Measurements from ENCODE around the gene UBE2E2. TPM values are rescaled to one million over a fixed set of nuclear protein-coding genes. Genes with fewer than 3 reads are reported as not detected.

Gene UBE2E2
- total RNA-seq, 2 donors from 2014 or later, result 23.2 to 34.5 TPM

- TF ChIP-seq CTCF (conservative IDR thresholded peaks at IDR 0.05), result no peak
- Histone ChIP-seq H3K4me1 (ENCODE audit: control insufficient read depth, insufficient read depth, low read length) (no peaks in the 10 kb centered on the region), H3K27ac (ENCODE audit: low read depth, low read length) (no peak overlapping the region), H3K27me3 (ENCODE audit: control insufficient read depth, insufficient read depth, low read length, poor library complexity, severe bottlenecking) (no peaks in the 10 kb centered on the region), H3K4me3 (ENCODE audit: low read length) (no peak overlapping the region), H3K9me3 (ENCODE audit: control insufficient read depth, low read length) (peaks cover 8% of the 10 kb centered on the region), H3K9ac (ENCODE audit: extremely low read depth, low read length, poor library complexity, severe bottlenecking) (no peak overlapping the region), H3K36me3 (ENCODE audit: control insufficient read depth, insufficient read depth, low read length) (peaks cover 6% of the 10 kb centered on the region)
- WGBS, 2 experiments (ENCODE audit: insufficient coverage in 1 of 2, insufficient read length in 1 of 2), result 82 to 89% methylated on average over 8 to 11 of the region's 11 CpGs
- Mint-ChIP-seq H3K27me3 (ENCODE audit: insufficient read depth) (no peaks in the 10 kb centered on the region), H3K27ac (no peak overlapping the region), H3K4me3 (no peak overlapping the region), H3K36me3 (ENCODE audit: low read depth) (peaks cover 7% of the 10 kb centered on the region), H3K4me1 (no peaks in the 10 kb centered on the region), H3K9me3 (peaks cover 8% of the 10 kb centered on the region)
- no peak for DNase-seq
Measured at GRCh38 chr3:23601091-23601822, 398.1 kb downstream of the UBE2E2 start.

GRCh38 chr3:23602971-23603370 is 399.8 kb downstream of the UBE2E2 start:
- H3K27ac Mint-ChIP-seq, result no peak overlapping the region
- no peak overlapping the region for H3K4me3 Mint-ChIP-seq
- H3K27ac ChIP-seq (ENCODE audit: low read depth, low read length), result no peak overlapping the region
- no peaks in the 10 kb centered on the region for H3K27me3 Mint-ChIP-seq (ENCODE audit: insufficient read depth)
- H3K4me1 Mint-ChIP-seq, result peaks cover 6% of the 10 kb centered on the region
- no peak overlapping the region for H3K4me3 ChIP-seq (ENCODE audit: low read length)
- no peak for TF ChIP-seq CTCF (conservative IDR thresholded peaks at IDR 0.05)
- DNase-seq, result peak; percentile 60
- H3K9me3 Mint-ChIP-seq, result no peaks in the 10 kb centered on the region
- no peaks in the 10 kb centered on the region for H3K9me3 ChIP-seq (ENCODE audit: control insufficient read depth, low read length)
- no peak overlapping the region for H3K9ac ChIP-seq (ENCODE audit: extremely low read depth, low read length, poor library complexity, severe bottlenecking)
- H3K4me1 ChIP-seq (ENCODE audit: control insufficient read depth, insufficient read depth, low read length), result no peaks in the 10 kb centered on the region
- WGBS, 2 experiments (ENCODE audit: insufficient coverage in 1 of 2, insufficient read length in 1 of 2), result 76 to 84% methylated on average over 7 to 9 of the region's 9 CpGs
- no peaks in the 10 kb centered on the region for H3K27me3 ChIP-seq (ENCODE audit: control insufficient read depth, insufficient read depth, low read length, poor library complexity, severe bottlenecking)
- no peaks in the 10 kb centered on the region for H3K36me3 Mint-ChIP-seq (ENCODE audit: low read depth)
- H3K36me3 ChIP-seq (ENCODE audit: control insufficient read depth, insufficient read depth, low read length), result no peaks in the 10 kb centered on the region

GRCh38 chr3:23607184-23607847 is 404.2 kb downstream of the UBE2E2 start:
- WGBS, 2 experiments (ENCODE audit: insufficient coverage in 1 of 2, insufficient read length in 1 of 2), result 91 to 100% methylated on average over 2 to 8 of the region's 8 CpGs
- no peak overlapping the region for H3K27ac ChIP-seq (ENCODE audit: low read depth, low read length)
- H3K4me1 Mint-ChIP-seq, result peaks cover 19% of the 10 kb centered on the region
- peaks cover 3% of the 10 kb centered on the region for H3K4me1 ChIP-seq (ENCODE audit: control insufficient read depth, insufficient read depth, low read length)
- no peaks in the 10 kb centered on the region for H3K36me3 ChIP-seq (ENCODE audit: control insufficient read depth, insufficient read depth, low read length)
- no peak for TF ChIP-seq CTCF (conservative IDR thresholded peaks at IDR 0.05)
- H3K9ac ChIP-seq (ENCODE audit: extremely low read depth, low read length, poor library complexity, severe bottlenecking), result no peak overlapping the region
- no peak for DNase-seq
- H3K9me3 ChIP-seq (ENCODE audit: control insufficient read depth, low read length), result no peaks in the 10 kb centered on the region
- no peak overlapping the region for H3K4me3 ChIP-seq (ENCODE audit: low read length)
- H3K27ac Mint-ChIP-seq, result no peak overlapping the region
- no peaks in the 10 kb centered on the region for H3K36me3 Mint-ChIP-seq (ENCODE audit: low read depth)
- H3K27me3 ChIP-seq (ENCODE audit: control insufficient read depth, insufficient read depth, low read length, poor library complexity, severe bottlenecking), result no peaks in the 10 kb centered on the region
- H3K4me3 Mint-ChIP-seq, result no peak overlapping the region
- no peaks in the 10 kb centered on the region for H3K9me3 Mint-ChIP-seq
- H3K27me3 Mint-ChIP-seq (ENCODE audit: insufficient read depth), result no peaks in the 10 kb centered on the region
